GM19351 (cell line): ENCODE data around the gene MACC1.
A peak's percentile ranks its signal among the peaks of the same experiment; 100 is the strongest.

Experiments
- ATAC-seq: cut with Tn5 transposase; IDR thresholded peaks from one replicate; pipeline ENCODE4 v1.9.1; 2021; ENCODE audit warnings: mild to moderate bottlenecking, moderate library complexity; ENCODE audit not compliant: unreplicated experiment

Gene MACC1

DNA sequence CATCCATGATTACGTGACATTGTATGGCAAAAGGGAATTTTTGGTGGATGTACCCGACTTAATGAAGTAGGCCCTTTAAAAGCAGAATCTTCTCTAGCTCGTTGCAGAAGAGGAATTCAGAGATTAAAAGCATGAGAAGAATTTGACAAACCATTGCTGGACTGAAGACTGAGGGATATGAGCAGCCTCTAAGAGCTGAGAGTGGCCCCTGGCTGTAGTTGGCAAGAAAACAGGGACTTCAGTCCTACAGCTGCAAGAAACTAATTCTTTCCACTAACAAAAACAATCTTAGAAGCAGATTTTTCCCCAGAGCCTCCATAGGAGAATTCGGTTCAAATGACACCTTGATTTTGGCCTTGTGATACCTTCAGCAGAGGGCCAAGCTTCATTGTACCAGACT lies 34.1 kb downstream of the MACC1 start:
- no peak for ATAC-seq

DNA sequence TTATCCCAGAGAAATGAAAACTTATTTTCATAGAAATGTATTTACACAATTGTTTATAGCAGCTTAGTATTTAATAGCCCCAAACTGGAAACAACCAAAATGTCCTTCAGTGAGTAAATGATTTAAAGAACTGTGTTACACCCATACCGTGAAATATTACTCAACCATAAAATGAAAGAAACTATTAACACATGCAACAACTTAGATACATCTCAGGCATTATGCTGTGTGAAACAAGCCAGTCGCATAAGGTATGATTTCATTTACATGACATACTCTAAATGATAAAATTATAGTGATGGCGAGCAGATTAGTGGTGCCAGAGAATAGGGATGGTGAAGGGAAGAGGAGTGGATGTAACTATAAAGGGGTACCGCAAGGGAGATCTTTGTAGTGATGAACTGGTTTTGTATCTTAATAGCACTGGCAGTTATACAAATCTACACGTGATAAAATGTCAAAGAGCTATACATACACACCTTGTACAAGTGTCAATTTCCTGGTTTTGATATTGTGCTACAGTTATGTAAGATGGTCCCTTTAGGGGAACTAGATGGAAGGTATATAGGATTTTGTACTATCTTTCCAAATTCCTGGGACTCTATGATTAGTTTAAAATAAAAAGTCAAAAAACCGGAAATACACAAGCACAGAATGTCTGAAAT lies 40.5 kb downstream of the MACC1 start:
- ATAC-seq = no peak

DNA sequence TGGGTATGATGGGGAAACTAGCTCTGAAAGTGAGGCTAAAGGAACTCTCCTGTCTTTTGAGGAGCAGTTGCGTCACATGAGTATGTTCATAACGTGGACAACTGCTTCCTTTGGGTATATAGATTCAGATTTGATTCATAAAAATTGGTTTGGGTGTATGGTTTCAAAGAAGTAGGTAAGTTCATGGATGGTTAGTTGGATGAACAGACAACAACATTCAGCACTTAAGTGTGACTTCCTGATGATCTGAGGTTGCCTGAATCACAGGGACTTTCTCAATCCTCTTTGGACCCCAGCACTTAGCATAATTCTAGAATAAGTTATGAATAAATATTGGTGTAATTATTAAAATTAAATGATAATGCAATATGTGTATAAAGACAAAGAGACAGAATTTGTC lies 43.4 kb downstream of the MACC1 start:
- no peak for ATAC-seq

DNA sequence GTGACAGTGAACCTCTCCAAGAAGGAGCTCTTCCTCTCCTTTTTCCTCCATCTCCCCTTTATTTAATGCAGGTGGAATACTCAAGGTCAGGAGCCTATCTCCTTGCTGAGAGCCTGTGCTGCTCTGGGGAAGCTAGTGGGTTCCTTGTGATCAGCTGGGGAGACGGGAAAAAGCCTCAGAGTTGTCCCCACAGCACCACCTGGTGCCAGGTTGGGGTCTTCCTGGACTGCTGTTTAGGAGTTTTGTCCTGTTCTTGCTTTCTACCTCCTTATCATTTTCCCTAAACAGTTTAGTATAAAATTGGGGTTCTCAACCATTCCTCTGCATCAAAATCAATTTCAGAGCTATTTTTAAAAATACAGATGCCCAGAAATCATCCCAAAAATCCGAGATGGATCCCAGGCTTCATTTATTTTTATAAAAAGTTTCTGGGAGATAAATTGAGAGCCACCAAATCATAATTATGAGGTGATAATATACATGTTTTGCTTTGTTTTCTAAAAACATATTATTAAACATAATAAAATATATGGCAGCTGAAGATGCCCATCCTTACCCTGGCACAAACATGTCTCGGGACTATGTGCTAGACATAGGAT lies 44.3 kb downstream of the MACC1 start:
- ATAC-seq = peak; percentile 73

DNA sequence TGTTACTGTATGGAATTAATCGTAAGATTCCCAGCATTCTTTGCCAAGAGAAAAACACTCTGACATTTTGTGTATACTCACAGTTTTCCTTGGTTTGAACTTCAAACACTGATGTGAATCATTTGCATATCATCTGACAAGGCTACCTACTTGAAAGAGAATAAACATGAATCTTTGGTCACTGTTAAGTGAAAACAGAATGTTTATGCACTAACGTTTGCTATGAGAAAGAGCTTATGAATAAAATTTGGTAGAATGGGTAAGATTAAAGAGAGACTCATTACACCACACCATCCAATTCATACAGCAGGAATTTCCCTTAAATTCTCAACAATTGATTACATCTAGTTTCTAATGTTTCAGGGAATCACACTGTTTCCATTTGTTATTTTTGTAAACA lies 46.6 kb downstream of the MACC1 start:
- no peak for ATAC-seq

DNA sequence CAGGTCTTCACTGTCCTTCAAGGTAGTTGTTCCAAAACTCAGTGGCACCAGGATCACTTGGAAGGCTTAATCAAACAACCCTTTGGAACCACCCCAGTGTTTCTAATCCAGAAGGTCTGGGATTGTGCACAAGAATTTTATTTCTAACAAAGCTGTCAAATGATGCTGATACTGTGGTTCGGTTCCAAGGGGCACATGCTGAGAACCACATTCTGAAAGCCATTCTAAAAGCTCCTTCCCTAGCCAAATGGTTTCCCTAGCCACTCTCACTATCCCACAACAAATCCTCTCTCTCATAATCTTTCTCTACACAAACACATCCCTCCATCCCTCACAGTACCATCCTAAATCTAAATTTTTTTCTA lies 52.1 kb downstream of the MACC1 start:
- ATAC-seq = no peak

DNA sequence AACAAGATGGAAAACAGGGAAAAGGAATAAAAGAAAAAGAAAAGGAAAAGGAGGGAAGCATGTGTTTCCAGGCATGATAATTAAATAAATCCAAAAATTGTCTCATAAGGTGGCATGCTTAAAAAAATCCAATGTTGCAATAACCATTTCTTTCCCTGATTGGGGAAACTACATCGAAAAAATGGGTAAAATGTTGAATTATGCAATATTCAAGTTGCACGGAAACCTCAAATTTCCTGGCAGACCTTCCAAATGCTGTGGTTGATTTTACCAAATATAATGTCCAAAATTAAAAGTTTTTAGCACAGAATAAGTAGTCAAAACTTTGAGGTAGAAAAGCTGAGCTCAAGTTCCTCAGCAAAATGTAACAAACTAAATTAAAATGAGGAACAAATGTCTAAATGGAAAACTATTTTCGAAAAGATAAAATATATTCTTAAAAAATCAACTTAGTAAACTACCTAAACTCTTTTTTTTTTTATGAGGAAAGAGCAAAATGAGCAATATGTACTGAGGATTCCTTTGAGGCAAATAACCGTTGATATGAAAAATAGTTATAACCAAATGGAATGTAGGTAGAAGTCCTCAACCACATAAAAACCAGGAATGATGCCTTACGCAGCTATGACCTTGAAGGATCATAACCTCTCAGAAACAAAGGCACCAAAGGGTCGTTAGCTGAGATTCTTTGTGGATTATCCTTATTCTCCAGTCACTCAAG lies 52.6 kb downstream of the MACC1 start:
- ATAC-seq = no peak

DNA sequence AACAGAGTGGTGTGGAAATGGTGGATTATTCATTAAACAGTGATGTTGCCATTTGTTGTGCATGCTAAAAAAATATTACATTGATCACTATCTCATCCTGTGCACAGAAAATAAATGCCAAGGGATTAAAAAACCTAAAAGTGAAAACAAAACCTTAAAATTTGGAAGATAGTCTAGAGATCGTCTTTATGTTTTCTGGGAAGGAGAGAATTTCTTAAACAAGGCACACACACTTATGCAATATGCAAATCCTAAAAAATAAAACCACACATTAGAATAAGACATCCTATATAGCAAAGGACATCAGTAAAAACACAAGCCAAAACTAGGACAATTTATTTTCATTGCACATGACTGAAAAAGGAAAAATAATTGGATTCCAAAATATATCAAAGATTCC lies 54.5 kb downstream of the MACC1 start:
- no peak for ATAC-seq

DNA sequence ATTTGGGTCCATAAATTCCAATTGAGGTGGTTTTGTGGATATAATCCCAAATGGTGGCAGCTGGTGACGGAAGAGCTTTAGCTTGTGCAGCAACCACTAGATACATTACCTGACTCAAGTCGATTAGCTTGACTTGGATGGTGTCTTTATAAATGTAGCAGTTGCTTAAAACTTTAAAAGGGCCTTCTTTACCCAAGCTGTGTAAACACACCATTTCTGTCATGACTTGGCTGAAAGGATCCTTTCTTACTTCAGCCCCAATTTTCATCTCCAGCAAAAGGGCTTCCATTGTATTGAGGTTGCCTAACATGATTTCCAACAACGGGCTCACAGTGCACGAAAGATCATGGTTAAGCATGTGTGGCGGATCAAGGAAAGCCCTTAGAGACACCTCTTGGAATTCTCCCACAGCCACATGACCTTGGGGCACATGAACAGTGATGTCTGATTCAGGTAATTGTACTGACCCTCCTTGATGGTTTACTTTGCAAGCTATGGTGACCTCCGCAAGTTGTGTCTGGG lies 57.9 kb downstream of the MACC1 start:
- no peak for ATAC-seq

DNA sequence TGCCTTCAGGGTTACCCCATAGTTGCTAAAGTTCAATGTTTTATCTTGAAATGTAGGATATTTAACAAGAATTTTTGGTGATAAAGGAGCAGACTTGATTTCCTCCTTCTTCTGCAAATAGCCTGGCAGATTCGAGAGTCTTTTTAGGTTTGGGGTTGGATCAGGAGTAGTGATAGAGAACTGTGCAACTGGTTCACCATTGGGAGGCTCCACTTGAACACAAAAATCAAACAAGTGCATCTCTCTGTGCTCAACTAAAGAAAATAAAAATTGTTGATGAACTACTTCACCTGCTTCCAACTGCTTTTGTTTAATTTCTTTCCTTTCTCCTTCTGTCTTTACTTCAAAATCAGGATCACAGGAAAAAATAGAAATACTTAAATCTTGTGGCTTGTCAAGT lies 58.5 kb downstream of the MACC1 start:
- peak; percentile 77 for ATAC-seq

DNA sequence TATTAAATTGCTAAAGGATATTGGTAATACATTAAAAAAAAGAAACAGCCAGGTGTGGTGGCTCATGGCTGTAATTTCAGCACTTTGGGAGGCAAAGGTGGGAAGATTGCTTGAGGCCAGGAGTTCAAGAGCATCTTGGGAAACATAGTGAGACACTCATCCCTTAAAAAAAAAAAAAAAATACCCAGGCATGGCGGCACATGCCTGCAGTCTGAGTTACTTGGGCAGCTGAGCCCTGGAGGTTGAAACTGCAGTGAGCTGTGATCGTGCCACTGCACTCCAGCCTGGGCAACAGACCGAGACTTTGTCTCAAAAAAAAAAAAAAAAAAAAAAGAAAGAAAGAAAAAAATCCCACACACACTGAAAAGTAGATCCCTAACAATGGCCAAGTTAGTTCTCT lies 59.7 kb downstream of the MACC1 start:
- ATAC-seq = no peak

DNA sequence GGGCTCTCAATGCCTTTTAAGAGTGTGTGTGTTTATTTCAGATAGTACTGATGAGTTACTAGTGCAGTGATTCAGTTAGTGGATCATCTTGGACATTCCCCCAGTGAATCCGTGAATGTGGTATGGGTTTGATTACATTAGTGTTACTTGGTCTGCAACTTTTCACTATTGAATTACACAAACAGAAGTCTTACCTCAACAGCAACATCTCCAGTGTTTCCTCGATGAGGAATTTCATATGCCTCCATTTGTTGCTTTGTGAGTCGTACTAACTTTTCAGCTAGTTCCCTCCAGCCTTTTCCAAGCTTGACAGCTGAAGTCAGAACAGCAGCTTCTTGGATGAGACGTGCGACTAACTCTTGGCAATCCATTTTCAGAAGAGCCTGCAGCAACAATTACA lies 63.2 kb downstream of the MACC1 start:
- no peak for ATAC-seq

DNA sequence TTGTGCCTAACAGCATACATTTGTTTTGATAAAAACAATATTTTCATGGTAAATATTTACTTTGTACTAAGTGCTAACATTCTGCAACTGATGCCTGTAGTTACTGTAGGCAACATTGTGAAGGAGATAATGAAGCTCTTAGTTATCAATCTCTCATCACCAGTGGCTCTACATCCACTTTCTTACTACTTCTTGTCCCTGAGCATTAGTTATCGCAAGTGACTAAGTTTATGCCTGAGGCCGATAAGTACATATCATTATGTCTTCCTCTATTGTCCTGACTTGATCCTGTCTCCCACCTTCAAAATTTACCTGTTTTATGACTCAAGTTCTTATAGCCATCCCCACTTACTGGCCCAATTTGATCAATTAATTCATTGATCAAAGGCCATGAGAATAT lies 63.6 kb downstream of the MACC1 start:
- ATAC-seq = no peak

DNA sequence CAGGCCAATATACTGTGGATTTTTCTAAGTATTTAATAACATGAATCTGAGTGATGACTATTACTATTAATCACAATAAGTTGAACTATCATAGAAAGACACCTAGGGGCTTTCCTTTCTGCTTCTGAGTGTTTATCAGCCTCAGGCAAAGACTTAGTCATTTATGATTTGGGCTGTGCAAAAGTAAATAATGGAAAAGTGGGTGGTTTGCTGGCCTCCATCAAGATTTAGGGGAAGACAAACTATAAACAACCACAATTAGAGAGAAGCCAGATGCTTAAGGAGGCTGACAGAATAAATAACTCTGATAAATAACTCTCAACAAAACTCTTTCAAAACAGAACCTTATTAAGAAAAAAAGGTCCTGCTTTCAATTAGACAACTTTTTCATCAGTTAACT lies 64.7 kb downstream of the MACC1 start:
- ATAC-seq = no peak

DNA sequence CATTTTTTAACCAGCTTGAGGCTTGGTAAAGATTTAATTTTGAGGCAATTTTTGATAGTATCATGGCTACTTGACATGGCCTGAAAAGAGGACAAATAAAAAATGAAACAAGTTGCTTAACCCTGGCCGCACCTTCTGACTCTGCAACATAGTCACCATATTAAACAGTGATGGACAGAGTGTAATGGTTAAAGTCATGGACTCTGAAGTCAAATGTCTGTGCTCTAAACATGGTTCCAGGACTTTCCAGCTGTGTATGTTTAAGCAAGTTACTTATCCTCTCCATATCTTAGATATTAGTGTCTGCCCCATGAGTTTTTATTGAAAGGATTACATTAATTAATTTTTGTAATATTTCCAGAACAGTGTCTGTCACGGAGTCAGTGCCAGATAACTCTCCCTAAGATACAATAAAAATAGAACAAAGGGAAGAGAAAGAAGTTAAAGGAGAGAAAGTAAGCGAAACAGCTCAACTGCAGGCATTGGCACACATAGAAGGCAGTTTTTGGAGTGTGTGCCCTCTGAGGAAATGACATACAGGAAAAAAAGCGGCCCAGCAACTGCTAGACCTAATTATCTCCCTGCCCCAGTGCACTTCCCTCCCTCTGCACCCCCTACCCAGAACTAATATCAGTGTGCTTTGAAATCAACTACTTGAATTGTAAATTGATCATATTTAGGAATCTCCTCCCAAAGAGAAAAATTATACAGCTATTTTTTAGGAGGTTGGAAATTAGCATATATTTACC lies 65.3 kb downstream of the MACC1 start:
- ATAC-seq = no peak

DNA sequence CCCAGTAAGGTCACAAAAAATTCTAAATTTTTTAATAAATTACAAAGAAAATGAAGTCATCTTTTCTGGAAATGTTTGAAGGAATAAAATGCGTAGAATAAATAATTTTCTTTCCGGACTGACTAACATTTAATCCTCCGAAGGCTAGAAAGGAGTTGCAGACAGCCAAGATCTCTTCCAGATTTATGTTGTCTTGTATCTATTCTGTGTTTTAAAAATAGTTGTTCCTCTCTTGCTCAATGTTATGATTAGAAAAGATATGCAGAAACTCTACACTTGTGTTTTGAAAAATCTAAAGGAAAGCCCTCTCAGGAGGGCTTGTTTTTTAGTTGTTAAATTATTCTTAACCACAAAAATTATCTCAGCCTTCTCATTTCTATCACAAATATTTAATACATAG lies 70.7 kb downstream of the MACC1 start:
- no peak for ATAC-seq

DNA sequence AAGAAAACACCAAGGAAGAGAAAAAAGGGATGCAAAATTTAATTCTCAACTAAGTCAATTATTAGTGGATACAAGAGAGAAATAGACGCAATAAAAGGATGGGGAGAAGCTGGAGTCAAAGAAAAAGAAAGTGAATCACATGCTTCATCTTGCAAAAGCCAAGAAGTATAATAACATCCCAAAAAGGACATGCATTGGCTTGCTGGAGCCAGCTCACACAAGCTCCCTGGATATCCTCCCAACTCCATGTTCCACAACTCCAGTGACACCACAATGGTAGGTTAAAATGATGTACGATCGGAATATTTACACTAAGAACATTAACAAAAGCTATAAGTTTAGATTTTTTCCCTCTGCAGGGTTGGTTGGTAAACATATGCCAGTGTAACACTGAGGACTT lies 72.4 kb downstream of the MACC1 start:
- ATAC-seq = no peak

DNA sequence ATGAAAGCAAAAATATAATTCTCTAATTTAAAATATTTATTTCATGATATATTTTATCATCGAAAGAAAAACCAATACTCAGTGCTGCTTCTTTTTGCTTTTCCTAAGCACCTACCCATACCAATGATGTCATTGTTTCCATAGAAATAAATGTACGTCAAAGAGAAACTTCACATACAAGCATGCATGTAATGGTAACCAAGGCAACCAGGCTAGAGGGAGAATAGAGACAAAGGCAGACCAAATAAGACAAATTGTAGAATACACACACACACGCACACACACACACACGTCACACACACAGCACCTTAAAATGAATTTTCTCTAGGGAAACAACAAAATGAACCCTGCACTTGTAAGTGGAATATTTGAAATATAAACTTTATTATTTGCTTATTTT lies 75.5 kb downstream of the MACC1 start:
- no peak for ATAC-seq

DNA sequence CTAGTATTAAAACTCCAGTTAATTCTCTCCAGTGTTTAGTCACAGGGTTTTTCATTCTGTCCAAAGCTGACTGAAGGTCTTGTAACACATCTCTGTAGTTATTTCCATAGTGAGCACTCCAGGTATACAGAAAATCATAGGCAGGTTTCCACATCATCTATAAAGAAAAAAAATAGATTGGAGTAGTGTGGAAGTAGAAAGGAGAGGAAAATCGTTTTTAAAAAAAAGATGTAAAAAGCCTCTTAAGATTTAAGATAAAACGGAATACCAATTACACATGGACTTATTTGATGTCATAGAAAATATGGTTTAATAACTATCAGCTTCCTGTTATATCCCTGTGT lies 76.2 kb downstream of the MACC1 start:
- no peak for ATAC-seq

DNA sequence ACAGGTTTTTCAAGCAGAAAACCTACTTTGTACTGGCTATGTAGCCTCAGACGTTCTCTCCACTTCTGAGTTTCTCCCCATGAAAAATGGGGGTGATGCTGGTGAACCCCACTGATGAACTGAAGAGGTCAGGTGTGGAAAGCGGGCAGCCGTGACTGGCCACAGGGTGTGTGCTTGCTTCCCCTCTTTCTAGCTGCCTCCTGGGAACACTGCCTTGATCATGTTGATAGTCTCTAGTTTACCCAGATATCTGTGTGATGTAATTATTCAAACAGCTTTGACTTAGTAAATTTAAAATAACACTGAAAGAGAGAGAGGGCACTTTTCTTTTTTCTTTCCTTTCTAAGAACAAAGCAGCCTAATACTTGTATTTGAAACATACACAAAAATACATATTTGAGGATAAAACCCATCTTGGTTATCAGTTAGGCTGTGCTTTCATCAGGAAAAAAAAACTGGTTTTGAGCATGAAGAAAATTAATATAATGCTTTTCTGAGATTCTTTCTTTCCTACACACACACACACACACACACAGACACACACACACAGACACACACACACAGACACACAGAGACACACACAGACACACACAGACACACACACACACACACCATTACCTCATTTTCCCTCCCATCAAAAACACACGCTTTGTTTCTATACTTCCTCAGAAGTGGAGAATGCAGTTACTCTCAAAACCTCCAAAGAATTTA lies 76.7 kb downstream of the MACC1 start:
- ATAC-seq = no peak

DNA sequence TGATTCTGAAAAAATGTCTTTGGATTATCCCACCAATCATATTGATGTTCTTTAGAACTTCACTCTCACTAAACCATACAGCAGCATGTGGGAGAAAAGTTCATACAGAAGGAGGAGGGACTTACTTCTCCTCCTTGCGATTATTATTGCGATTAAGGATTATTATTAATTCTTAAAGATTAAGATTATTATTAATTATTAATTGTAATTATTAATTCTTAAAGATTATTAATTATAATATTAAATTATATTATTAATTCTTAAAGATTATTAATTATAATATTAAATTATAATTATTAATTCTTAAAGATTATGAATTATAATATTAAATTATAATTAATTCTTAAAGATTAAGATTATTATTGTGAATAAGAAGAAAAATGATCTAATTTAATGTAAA lies 80.5 kb downstream of the MACC1 start:
- no peak for ATAC-seq
